Body of pancreas (tissue), 4 donors: Measurements from ENCODE around the gene CDH4. TPM values are rescaled to one million over a fixed set of nuclear protein-coding genes. Genes with fewer than 3 reads are reported as not detected.

ENCODE experiments used
- ATAC-seq: fragments of 150-250 bp; one replicate; pipeline ENCODE4 v1.9.1; 2016
- DNase-seq, 4 donors: peaks; one replicate each; pipeline ENCODE4 v3.0.0-alpha.2; 2019
- H3K27ac ChIP-seq, 4 donors: fragments of 200-600 bp; sonication (generic); 1 replicate in 3 of 4; 2 replicates in 1 of 4; pipeline versions ENCODE4 v1.5.1 to v1.6.1; 2016 to 2019; ENCODE audit warnings: mild to moderate bottlenecking in 1 of 4, mixed read lengths in 1 of 4, moderate library complexity in 1 of 4
- H3K27me3 ChIP-seq, 2 donors: fragments of 200-600 bp; sonication (generic); one replicate each; pipeline ENCODE4 v1.6.0; 2016; ENCODE audit warnings: mild to moderate bottlenecking in 1 of 2
- H3K36me3 ChIP-seq, 2 donors: fragments of 200-600 bp; sonication (generic); replicated peaks in 1 of 2; 2 replicates each; pipeline ENCODE4 v1.5.1; 2016; ENCODE audit warnings: low read depth in 2 of 2; ENCODE audit not compliant: insufficient read depth in 1 of 2
- H3K4me1 ChIP-seq: fragments of 200-600 bp; sonication (generic); one replicate; pipeline ENCODE4 v1.6.0; 2016
- H3K4me3 ChIP-seq, 2 donors: fragments of 200-600 bp; sonication (generic); 1 replicate in 1 of 2; 2 replicates in 1 of 2; pipeline ENCODE4 v1.5.1; 2016 to 2019
- H3K9me3 ChIP-seq, 3 donors: fragments of 200-600 bp; sonication (generic); 1 replicate in 2 of 3; 2 replicates in 1 of 3; pipeline ENCODE4 v1.5.1; 2016
- CTCF ChIP-seq, 7 experiments: fragments of 450-650 bp in 4 of 7; fragments of 200-600 bp in 3 of 7; sonication (generic) in 3 of 7; IDR thresholded peaks; one replicate each; pipeline ENCODE4 v1.5.1; 2016 to 2019; ENCODE audit warnings: antibody characterized with exemption in 7 of 7
- POLR2A ChIP-seq, 3 donors: fragments of 450-650 bp; IDR thresholded peaks; one replicate each; pipeline ENCODE4 v1.6.1; 2016; ENCODE audit warnings: antibody characterized with exemption in 3 of 3, mild to moderate bottlenecking in 2 of 3
- WGBS, 2 donors: methylation state at CpG; one replicate each; pipeline ENCODE4 v1.1.5; 2017; 5-methylcytosine and 5-hydroxymethylcytosine counted together
- intact Hi-C: fragments of 100-400 bp; cut with DNase I; formaldehyde crosslinking; loops from one replicate; pipeline ENCODE4 v1.15.1; 2023
- total RNA-seq, 2 donors: library from RNA; depleted of rRNA; stranded (reverse); fragments of >200 nt; gene quantifications; one replicate each; pipeline ENCODE4 v1.1.0, GENCODE V29; 2016

Gene CDH4
- total RNA-seq, 2 donors from 2014 or later = 0.33 to 0.52 TPM

- no peak for DNase-seq
- H3K4me3 ChIP-seq = no peak overlapping the region
- H3K27ac ChIP-seq = no peak overlapping the region
- no peaks in the 10 kb centered on the region for H3K9me3 ChIP-seq
- 62 to 64% methylated on average over 11 of the region's 11 CpGs for WGBS, 2 donors
- H3K36me3 ChIP-seq = no peaks in the 10 kb centered on the region
- intact Hi-C loops = no loop called here
- H3K4me1 ChIP-seq = peaks cover 7% of the 10 kb centered on the region
- no peak for ATAC-seq
- no peaks in the 10 kb centered on the region for H3K27me3 ChIP-seq
- TF ChIP-seq POLR2A (IDR thresholded peaks at IDR 0.05) = no peak
- TF ChIP-seq CTCF (IDR thresholded peaks at IDR 0.05) = no peak
Observed at GRCh38 chr20:61623451-61623850, 371.4 kb downstream of the CDH4 start.

- intact Hi-C loops = no loop called here
- ATAC-seq = no peak
- H3K27me3 ChIP-seq = no peaks in the 10 kb centered on the region
Observed at GRCh38 chr20:61625246-61625645, 373.2 kb downstream of the CDH4 start.

GRCh38 chr20:61626412-61626811 lies 374.4 kb downstream of the CDH4 start:
- no peaks in the 10 kb centered on the region for H3K9me3 ChIP-seq
- TF ChIP-seq CTCF (IDR thresholded peaks at IDR 0.05) (no peak), POLR2A (IDR thresholded peaks at IDR 0.05) (no peak)
- ATAC-seq = no peak
- no peak for DNase-seq
- intact Hi-C loops = no loop called here
- no peaks in the 10 kb centered on the region for H3K27me3 ChIP-seq
- no peak overlapping the region for H3K27ac ChIP-seq
- H3K4me3 ChIP-seq = no peak overlapping the region
- WGBS, 2 donors = 30 to 44% methylated on average over 5 to 12 of the region's 12 CpGs
- no peaks in the 10 kb centered on the region for H3K36me3 ChIP-seq
- H3K4me1 ChIP-seq = no peaks in the 10 kb centered on the region

More at GRCh38 chr20:61625246-61625645, 373.2 kb downstream of the CDH4 start:
- Histone ChIP-seq H3K36me3 (no peaks in the 10 kb centered on the region), H3K27ac (no peak overlapping the region), H3K4me1 (peaks cover 7% of the 10 kb centered on the region), H3K9me3 (no peaks in the 10 kb centered on the region), H3K4me3 (no peak overlapping the region)
- no peak for DNase-seq
- TF ChIP-seq POLR2A (IDR thresholded peaks at IDR 0.05) = no peak
- TF ChIP-seq CTCF (IDR thresholded peaks at IDR 0.05) = no peak
- WGBS, 2 donors = 58 to 60% methylated on average over 8 of the region's 8 CpGs

DNA sequence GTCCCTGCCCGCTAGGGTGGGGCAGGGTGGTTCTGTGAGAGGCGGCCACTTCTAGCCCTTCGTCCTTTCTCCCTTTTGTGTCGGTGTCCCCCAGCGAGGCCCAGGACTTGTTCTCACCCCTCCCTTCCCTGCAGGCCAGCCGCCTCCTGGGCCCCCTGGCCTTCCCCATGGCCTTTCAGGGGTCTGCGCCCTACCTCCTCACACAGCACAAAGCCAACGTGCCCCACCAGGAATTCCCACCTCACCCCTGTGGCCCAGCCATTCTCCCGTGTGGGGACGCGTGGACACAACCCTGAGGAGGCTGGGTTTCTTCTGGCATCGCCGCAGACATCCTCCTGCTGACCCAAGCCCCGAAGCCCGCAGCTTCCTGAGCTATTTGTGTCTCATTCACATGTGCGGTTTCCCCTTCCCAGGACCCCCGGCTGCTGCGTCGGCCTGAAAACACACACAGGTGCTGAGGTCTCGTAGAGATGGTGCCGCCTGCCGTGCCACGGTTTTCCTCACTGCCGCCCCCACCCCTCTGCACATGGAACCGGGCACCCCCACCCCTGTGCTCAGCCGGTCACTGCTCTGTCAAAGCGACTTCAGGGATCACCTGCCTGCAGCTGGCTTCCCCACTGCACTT lies 375.8 kb downstream of the CDH4 start:
- 57 to 74% methylated on average over 25 to 27 of the region's 27 CpGs for WGBS, 2 donors
- Histone ChIP-seq H3K27ac (no peak overlapping the region), H3K9me3 (no peaks in the 10 kb centered on the region), H3K27me3 (no peaks in the 10 kb centered on the region), H3K4me1 (no peaks in the 10 kb centered on the region), H3K4me3 (no peak overlapping the region), H3K36me3 (no peaks in the 10 kb centered on the region)
- DNase-seq = no peak
- intact Hi-C loops = no loop called here
- TF ChIP-seq POLR2A (IDR thresholded peaks at IDR 0.05) (no peak), CTCF (IDR thresholded peaks at IDR 0.05) (no peak)
- no peak for ATAC-seq

DNA sequence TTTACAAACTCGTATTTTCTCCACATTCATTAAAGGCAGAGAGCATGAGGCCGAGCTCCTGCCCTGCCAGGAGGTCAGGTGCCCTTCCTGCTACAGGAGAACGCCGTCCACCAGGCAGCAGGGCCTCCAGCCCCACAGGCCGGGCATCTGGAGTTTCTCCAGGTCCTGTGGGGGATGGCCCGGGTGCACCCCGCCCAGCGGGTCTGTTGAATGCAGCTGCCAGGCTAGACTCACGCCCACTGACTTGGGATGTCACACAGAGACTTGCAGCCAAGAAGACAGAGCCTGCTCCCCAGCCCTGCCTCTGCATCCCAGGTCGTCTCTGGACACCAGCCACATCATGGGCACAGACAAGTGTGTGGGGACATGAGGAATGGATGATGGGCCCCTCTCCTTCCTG lies 376.4 kb downstream of the CDH4 start:
- DNase-seq = no peak
- Histone ChIP-seq H3K27me3 (no peaks in the 10 kb centered on the region), H3K27ac (no peak overlapping the region), H3K4me3 (no peak overlapping the region), H3K4me1 (no peaks in the 10 kb centered on the region), H3K36me3 (no peaks in the 10 kb centered on the region), H3K9me3 (no peaks in the 10 kb centered on the region)
- ATAC-seq = no peak
- intact Hi-C loops = no loop called here
- TF ChIP-seq CTCF (IDR thresholded peaks at IDR 0.05) (no peak), POLR2A (IDR thresholded peaks at IDR 0.05) (no peak)
- 44 to 51% methylated on average over 6 to 9 of the region's 10 CpGs for WGBS, 2 donors
